ENCODE data around the gene PLAAT2. TPM values are rescaled to one million over a fixed set of nuclear protein-coding genes. Genes with fewer than 3 reads are reported as not detected.

The PLAAT2 gene
- total RNA-seq, 3 donors from 2014 or later, result 1.1 to 2.6 (median 2.0) TPM

GRCh38 chr11:63506876-63507275 is 56.3 kb downstream of the PLAAT2 start:
- intact Hi-C loops (cut with DNase I; ENCODE audit: low total_unique reads), result no loop called here
- Histone ChIP-seq H3K9me3 (no peaks in the 10 kb centered on the region), H3K27ac (no peak overlapping the region), H3K4me3 (no peak overlapping the region), H3K36me3 (no peaks in the 10 kb centered on the region), H3K4me1 (no peaks in the 10 kb centered on the region), H3K27me3 (no peaks in the 10 kb centered on the region)
- DNase-seq (ENCODE audit: low spot score in 2 of 2), result no peak
- TF ChIP-seq POLR2A (IDR thresholded peaks at IDR 0.05) (no peak), POLR2AphosphoS5 (IDR thresholded peaks at IDR 0.05) (no peak), CTCF (IDR thresholded peaks at IDR 0.05) (no peak)

GRCh38 chr11:63505857-63506528 is 57.2 kb downstream of the PLAAT2 start, which contains the start of gene LGALS12:
LGALS12 (plus strand) TSS chr11:63506084; CDS start chr11:63506459, 375 bp downstream.
- Histone ChIP-seq H3K9me3 (no peaks in the 10 kb centered on the region), H3K27me3 (no peaks in the 10 kb centered on the region), H3K27ac (no peak within 1 kb of the TSS), H3K4me3 (no peak within 1 kb of the TSS), H3K4me1 (no peaks in the 10 kb centered on the region), H3K36me3 (no peaks in the 10 kb centered on the region)
- DNase-seq (ENCODE audit: low spot score in 2 of 2), result no peak
- TF ChIP-seq POLR2A (IDR thresholded peaks at IDR 0.05), result no peak
- TF ChIP-seq CTCF (IDR thresholded peaks at IDR 0.05), result no peak
- no peak for TF ChIP-seq POLR2AphosphoS5 (IDR thresholded peaks at IDR 0.05)
- intact Hi-C loops (cut with DNase I; ENCODE audit: low total_unique reads), result no loop called here

- H3K36me3 ChIP-seq, result no peaks in the 10 kb centered on the region
- peaks cover 0 to 8% of the 10 kb centered on the region in 2 donors for H3K9me3 ChIP-seq
- no peak overlapping the region for H3K27ac ChIP-seq
- intact Hi-C loops (cut with DNase I; ENCODE audit: low total_unique reads), result no loop called here
- peak in 1 of 2 donors; percentile 66 for DNase-seq (ENCODE audit: low spot score in 2 of 2)
- no peaks in the 10 kb centered on the region for H3K4me1 ChIP-seq
- no peak overlapping the region for H3K4me3 ChIP-seq
- TF ChIP-seq POLR2AphosphoS5 (IDR thresholded peaks at IDR 0.05) (no peak), POLR2A (IDR thresholded peaks at IDR 0.05) (no peak), CTCF (IDR thresholded peaks at IDR 0.05) (no peak)
- no peaks in the 10 kb centered on the region for H3K27me3 ChIP-seq
These were observed 58.1 kb downstream of the PLAAT2 start for GRCh38 chr11:63504933-63505586.

GRCh38 chr11:63504054-63504453 is 59.1 kb downstream of the PLAAT2 start:
- intact Hi-C loops (cut with DNase I; ENCODE audit: low total_unique reads), result no loop called here
- Histone ChIP-seq H3K27me3 (no peaks in the 10 kb centered on the region), H3K4me1 (no peaks in the 10 kb centered on the region), H3K27ac (no peak overlapping the region), H3K4me3 (no peak overlapping the region), H3K9me3 (peaks cover 0 to 11% of the 10 kb centered on the region in 2 donors), H3K36me3 (no peaks in the 10 kb centered on the region)
- no peak for TF ChIP-seq POLR2A (IDR thresholded peaks at IDR 0.05)
- TF ChIP-seq CTCF (IDR thresholded peaks at IDR 0.05), result no peak
- TF ChIP-seq POLR2AphosphoS5 (IDR thresholded peaks at IDR 0.05), result no peak
- no peak for DNase-seq (ENCODE audit: low spot score in 2 of 2)

- no peak overlapping the region for H3K4me3 ChIP-seq
- peaks cover 0 to 11% of the 10 kb centered on the region in 2 donors for H3K9me3 ChIP-seq
- no peaks in the 10 kb centered on the region for H3K36me3 ChIP-seq
- intact Hi-C loops (cut with DNase I; ENCODE audit: low total_unique reads), result no loop called here
- no peaks in the 10 kb centered on the region for H3K4me1 ChIP-seq
- no peak for TF ChIP-seq CTCF (IDR thresholded peaks at IDR 0.05)
- no peak for TF ChIP-seq POLR2A (IDR thresholded peaks at IDR 0.05)
- TF ChIP-seq POLR2AphosphoS5 (IDR thresholded peaks at IDR 0.05), result no peak
- no peak overlapping the region for H3K27ac ChIP-seq
- no peaks in the 10 kb centered on the region for H3K27me3 ChIP-seq
- no peak for DNase-seq (ENCODE audit: low spot score in 2 of 2)
These were observed 59.7 kb downstream of the PLAAT2 start for GRCh38 chr11:63503492-63503891.

Measured in breast epithelium (tissue), 4 donors.